CD8-positive, alpha-beta memory T cell (primary cell): ENCODE measurements around the gene TREX2. TPM values are rescaled to one million over a fixed set of nuclear protein-coding genes. Genes with fewer than 3 reads are reported as not detected.

ENCODE experiments used
- CTCF ChIA-PET: fragments of 350-600 bp; sonication (Branson Sonifier 250); formaldehyde crosslinking; loops from one replicate; lab custom pipeline; 2021; ENCODE audit warnings: antibody characterized with exemption; lab: Charles Lee
- POLR2A ChIA-PET: fragments of 350-600 bp; sonication (Branson Sonifier 250); formaldehyde crosslinking; loops from one replicate; lab custom pipeline; 2021; ENCODE audit warnings: antibody characterized with exemption; lab: Charles Lee
- DNase-seq, 5 donors: peaks; one replicate each; pipeline versions ENCODE4 v3.0.0 to v3.0.0-alpha.2; 2020 to 2022; ENCODE audit warnings: mixed read lengths in 1 of 5
- H3K27ac ChIP-seq: one replicate; pipeline ENCODE4 v1.7.0; 2013; ENCODE audit warnings: low read depth, mild to moderate bottlenecking, low read length, moderate library complexity
- H3K27me3 ChIP-seq: 2 replicates; pipeline ENCODE4 v1.7.0; 2013; ENCODE audit warnings: low read length, mild to moderate bottlenecking; ENCODE audit not compliant: insufficient read depth, poor library complexity, severe bottlenecking
- H3K36me3 ChIP-seq: 2 replicates; pipeline ENCODE4 v1.7.0; 2013; ENCODE audit warnings: mild to moderate bottlenecking, low read length, moderate library complexity; ENCODE audit not compliant: insufficient read depth
- H3K4me1 ChIP-seq: 2 replicates; pipeline ENCODE4 v1.7.0; 2013; ENCODE audit warnings: mild to moderate bottlenecking, low read length, moderate library complexity; ENCODE audit not compliant: insufficient read depth
- H3K4me3 ChIP-seq: 2 replicates; pipeline ENCODE4 v1.7.0; 2013; ENCODE audit warnings: mild to moderate bottlenecking, low read length
- H3K9me3 ChIP-seq: 2 replicates; pipeline ENCODE4 v1.7.0; 2013; ENCODE audit warnings: mild to moderate bottlenecking, low read length
- H3K27ac Mint-ChIP-seq, 8 donors: one replicate each; pipeline ENCODE4 v1.8.0; 2020 to 2021; ENCODE audit warnings: mixed read lengths in 8 of 8, mild to moderate bottlenecking in 6 of 8, inconsistent platforms in 3 of 8, moderate library complexity in 3 of 8
- H3K27me3 Mint-ChIP-seq, 2 donors: one replicate each; pipeline ENCODE4 v1.8.0; 2020 to 2021; ENCODE audit warnings: mixed read lengths in 2 of 2, mild to moderate bottlenecking in 1 of 2, moderate library complexity in 1 of 2
- H3K36me3 Mint-ChIP-seq, 3 donors: one replicate each; pipeline ENCODE4 v1.8.0; 2020 to 2021; ENCODE audit warnings: mixed read lengths in 3 of 3, inconsistent platforms in 1 of 3, mild to moderate bottlenecking in 1 of 3
- H3K4me1 Mint-ChIP-seq, 3 donors: one replicate each; pipeline ENCODE4 v1.8.0; 2020 to 2021; ENCODE audit warnings: mixed read lengths in 3 of 3, inconsistent platforms in 1 of 3, mild to moderate bottlenecking in 1 of 3
- H3K4me3 Mint-ChIP-seq, 7 donors: one replicate each; pipeline ENCODE4 v1.8.0; 2020 to 2021; ENCODE audit warnings: mixed read lengths in 7 of 7, mild to moderate bottlenecking in 6 of 7, moderate library complexity in 4 of 7, inconsistent platforms in 2 of 7
- H3K9me3 Mint-ChIP-seq, 5 donors: one replicate each; pipeline ENCODE4 v1.8.0; 2020 to 2022; ENCODE audit warnings: mixed read lengths in 5 of 5, mild to moderate bottlenecking in 3 of 5, moderate library complexity in 2 of 5, inconsistent platforms in 1 of 5
- polyA plus RNA-seq: library from polyadenylated mRNA; unstranded; fragments of 300-500 nt; fragmentation: Illumina TruSeq; gene quantifications from one replicate; pipeline ENCODE4 v1.2.3, GENCODE V29; 2021
- total RNA-seq, 2 experiments: library from RNA; stranded (reverse); gene quantifications; one replicate each; pipeline ENCODE4 v1.2.3, GENCODE V29; 2021

TREX2 gene
- total and polyA plus RNA-seq, 3 experiments from 2014 or later: 0.77 to 2.3 (median 1.9) TPM

- peak within 1 kb of the TSS; percentile 37 for H3K4me3 ChIP-seq
- H3K27ac Mint-ChIP-seq: peak within 1 kb of the TSS in 4 of 8 donors; percentile 18 to 87 (median 42)
- no peaks in the 10 kb centered on the region for H3K9me3 ChIP-seq
- H3K4me3 Mint-ChIP-seq: peak within 1 kb of the TSS; percentile 70 to 84 (median 76)
- H3K36me3 ChIP-seq: no peaks in the 10 kb centered on the region
- H3K4me1 Mint-ChIP-seq: peaks cover 8 to 15% (median 9%) of the 10 kb centered on the region in 3 donors
- no peaks in the 10 kb centered on the region for H3K4me1 ChIP-seq
- H3K9me3 Mint-ChIP-seq: no peaks in the 10 kb centered on the region
- H3K36me3 Mint-ChIP-seq: no peaks in the 10 kb centered on the region
- ChIA-PET POLR2A (no interaction called here), CTCF (no interaction called here)
- DNase-seq: peak; percentile 16 to 53 (median 27)
- H3K27me3 ChIP-seq: no peaks in the 10 kb centered on the region
- H3K27me3 Mint-ChIP-seq: peaks cover 3 to 15% of the 10 kb centered on the region in 2 donors
- no peak within 1 kb of the TSS for H3K27ac ChIP-seq
Observed at GRCh38 chrX:153411255-153411987, 34.4 kb downstream of the TREX2 start, which contains the start of gene ZFP92. Gene ZFP92, plus strand, starts transcription at chrX:153411472. Its CDS starts 6,851 bp downstream, at chrX:153418323.

- H3K36me3 Mint-ChIP-seq: no peaks in the 10 kb centered on the region
- Histone ChIP-seq H3K9me3 (no peaks in the 10 kb centered on the region), H3K27ac (no peak overlapping the region), H3K4me1 (no peaks in the 10 kb centered on the region), H3K27me3 (no peaks in the 10 kb centered on the region), H3K4me3 (no peak overlapping the region), H3K36me3 (no peaks in the 10 kb centered on the region)
- ChIA-PET POLR2A (no interaction called here), CTCF (no interaction called here)
- peak overlapping the region; percentile 66 to 80 (median 74) for H3K4me3 Mint-ChIP-seq
- peaks cover 3 to 12% of the 10 kb centered on the region in 2 donors for H3K27me3 Mint-ChIP-seq
- no peak overlapping the region for H3K27ac Mint-ChIP-seq
- no peaks in the 10 kb centered on the region for H3K9me3 Mint-ChIP-seq
- H3K4me1 Mint-ChIP-seq: peaks cover 8 to 15% (median 9%) of the 10 kb centered on the region in 3 donors
- no peak for DNase-seq
Observed at GRCh38 chrX:153410888-153411254, 35.0 kb downstream of the TREX2 start.

GRCh38 chrX:153410373-153410772 lies 35.5 kb downstream of the TREX2 start:
- Mint-ChIP-seq H3K4me3 (peak overlapping the region in 2 of 7 donors; percentile 66 to 69), H3K4me1 (peaks cover 8 to 15% (median 9%) of the 10 kb centered on the region in 3 donors), H3K36me3 (no peaks in the 10 kb centered on the region), H3K27ac (no peak overlapping the region), H3K9me3 (no peaks in the 10 kb centered on the region), H3K27me3 (peaks cover 3 to 12% of the 10 kb centered on the region in 2 donors)
- Histone ChIP-seq H3K36me3 (no peaks in the 10 kb centered on the region), H3K4me3 (no peak overlapping the region), H3K27me3 (no peaks in the 10 kb centered on the region), H3K9me3 (no peaks in the 10 kb centered on the region), H3K4me1 (no peaks in the 10 kb centered on the region), H3K27ac (no peak overlapping the region)
- ChIA-PET CTCF (no interaction called here), POLR2A (no interaction called here)
- DNase-seq: no peak

- DNase-seq: no peak
- CTCF ChIA-PET: no interaction called here
- Histone ChIP-seq H3K4me1 (no peaks in the 10 kb centered on the region), H3K36me3 (no peaks in the 10 kb centered on the region), H3K27me3 (no peaks in the 10 kb centered on the region), H3K9me3 (no peaks in the 10 kb centered on the region), H3K4me3 (no peak overlapping the region), H3K27ac (no peak overlapping the region)
- POLR2A ChIA-PET: no interaction called here
- peaks cover 3 to 14% of the 10 kb centered on the region in 2 donors for H3K27me3 Mint-ChIP-seq
- H3K4me3 Mint-ChIP-seq: no peak overlapping the region
- no peaks in the 10 kb centered on the region for H3K36me3 Mint-ChIP-seq
- no peak overlapping the region for H3K27ac Mint-ChIP-seq
- no peaks in the 10 kb centered on the region for H3K9me3 Mint-ChIP-seq
- H3K4me1 Mint-ChIP-seq: peaks cover 8 to 18% (median 9%) of the 10 kb centered on the region in 3 donors
Observed at GRCh38 chrX:153409414-153410101, 36.3 kb downstream of the TREX2 start.

- H3K4me3 Mint-ChIP-seq: no peak overlapping the region
- H3K4me1 Mint-ChIP-seq: peaks cover 8 to 21% (median 9%) of the 10 kb centered on the region in 3 donors
- Histone ChIP-seq H3K4me1 (no peaks in the 10 kb centered on the region), H3K27me3 (no peaks in the 10 kb centered on the region), H3K27ac (no peak overlapping the region), H3K4me3 (no peak overlapping the region), H3K9me3 (no peaks in the 10 kb centered on the region), H3K36me3 (no peaks in the 10 kb centered on the region)
- ChIA-PET POLR2A (no interaction called here), CTCF (no interaction called here)
- H3K27me3 Mint-ChIP-seq: peaks cover 2 to 16% of the 10 kb centered on the region in 2 donors
- no peak for DNase-seq
- no peak overlapping the region for H3K27ac Mint-ChIP-seq
- no peaks in the 10 kb centered on the region for H3K36me3 Mint-ChIP-seq
- no peaks in the 10 kb centered on the region for H3K9me3 Mint-ChIP-seq
Observed at GRCh38 chrX:153408871-153409351, 36.9 kb downstream of the TREX2 start.

- Histone ChIP-seq H3K27me3 (no peaks in the 10 kb centered on the region), H3K27ac (no peak overlapping the region), H3K9me3 (no peaks in the 10 kb centered on the region), H3K36me3 (no peaks in the 10 kb centered on the region), H3K4me1 (no peaks in the 10 kb centered on the region), H3K4me3 (no peak overlapping the region)
- no peaks in the 10 kb centered on the region for H3K9me3 Mint-ChIP-seq
- no peak for DNase-seq
- no peaks in the 10 kb centered on the region for H3K36me3 Mint-ChIP-seq
- no peak overlapping the region for H3K4me3 Mint-ChIP-seq
- ChIA-PET CTCF (no interaction called here), POLR2A (no interaction called here)
- H3K4me1 Mint-ChIP-seq: peaks cover 7 to 17% (median 8%) of the 10 kb centered on the region in 3 donors
- peaks cover 0 to 16% of the 10 kb centered on the region in 2 donors for H3K27me3 Mint-ChIP-seq
- H3K27ac Mint-ChIP-seq: no peak overlapping the region
Observed at GRCh38 chrX:153408221-153408721, 37.6 kb downstream of the TREX2 start.

GRCh38 chrX:153407736-153408135 lies 38.1 kb downstream of the TREX2 start:
- no peaks in the 10 kb centered on the region for H3K36me3 ChIP-seq
- H3K27me3 ChIP-seq: no peaks in the 10 kb centered on the region
- no peak overlapping the region for H3K27ac ChIP-seq
- no peak overlapping the region for H3K4me3 Mint-ChIP-seq
- no peaks in the 10 kb centered on the region for H3K36me3 Mint-ChIP-seq
- H3K9me3 ChIP-seq: no peaks in the 10 kb centered on the region
- H3K9me3 Mint-ChIP-seq: no peaks in the 10 kb centered on the region
- H3K27me3 Mint-ChIP-seq: peaks cover 0 to 16% of the 10 kb centered on the region in 2 donors
- DNase-seq: no peak
- no peak overlapping the region for H3K27ac Mint-ChIP-seq
- ChIA-PET CTCF (interaction anchor here (1.8 kb wide), 1 partner anchor 100 kb away, joined by 5 read pairs; no protein-coding TSS in a partner anchor), POLR2A (no interaction called here)
- no peak overlapping the region for H3K4me3 ChIP-seq
- H3K4me1 Mint-ChIP-seq: peaks cover 7 to 17% (median 8%) of the 10 kb centered on the region in 3 donors
- H3K4me1 ChIP-seq: no peaks in the 10 kb centered on the region

- H3K9me3 Mint-ChIP-seq: no peaks in the 10 kb centered on the region
- Histone ChIP-seq H3K4me3 (no peak overlapping the region), H3K9me3 (no peaks in the 10 kb centered on the region), H3K27ac (no peak overlapping the region), H3K27me3 (no peaks in the 10 kb centered on the region), H3K4me1 (no peaks in the 10 kb centered on the region), H3K36me3 (no peaks in the 10 kb centered on the region)
- no peak overlapping the region for H3K27ac Mint-ChIP-seq
- H3K27me3 Mint-ChIP-seq: peaks cover 0 to 14% of the 10 kb centered on the region in 2 donors
- peaks cover 1 to 10% (median 2%) of the 10 kb centered on the region in 3 donors for H3K4me1 Mint-ChIP-seq
- H3K4me3 Mint-ChIP-seq: no peak overlapping the region
- ChIA-PET POLR2A (no interaction called here), CTCF (interaction anchor here (1.8 kb wide), 1 partner anchor 101 kb away, joined by 5 read pairs; no protein-coding TSS in a partner anchor)
- H3K36me3 Mint-ChIP-seq: no peaks in the 10 kb centered on the region
- DNase-seq: no peak
Observed at GRCh38 chrX:153406903-153407302, 39.0 kb downstream of the TREX2 start.
